GM18519 (cell line): ENCODE measurements around the gene WDR47.

ENCODE experiments used
- ATAC-seq: cut with Tn5 transposase; IDR thresholded peaks from one replicate; pipeline ENCODE4 v1.9.1; 2021; ENCODE audit warnings: mild to moderate bottlenecking, moderate library complexity; ENCODE audit not compliant: unreplicated experiment, low FRiP score

The WDR47 gene

GRCh38 chr1:109041621-109042468 lies at the start of gene WDR47:
TSS of gene WDR47 (minus strand) at chr1:109042102. CDS start at chr1:109023512, 18,590 bp downstream.
- peak; percentile 89 for ATAC-seq

DNA sequence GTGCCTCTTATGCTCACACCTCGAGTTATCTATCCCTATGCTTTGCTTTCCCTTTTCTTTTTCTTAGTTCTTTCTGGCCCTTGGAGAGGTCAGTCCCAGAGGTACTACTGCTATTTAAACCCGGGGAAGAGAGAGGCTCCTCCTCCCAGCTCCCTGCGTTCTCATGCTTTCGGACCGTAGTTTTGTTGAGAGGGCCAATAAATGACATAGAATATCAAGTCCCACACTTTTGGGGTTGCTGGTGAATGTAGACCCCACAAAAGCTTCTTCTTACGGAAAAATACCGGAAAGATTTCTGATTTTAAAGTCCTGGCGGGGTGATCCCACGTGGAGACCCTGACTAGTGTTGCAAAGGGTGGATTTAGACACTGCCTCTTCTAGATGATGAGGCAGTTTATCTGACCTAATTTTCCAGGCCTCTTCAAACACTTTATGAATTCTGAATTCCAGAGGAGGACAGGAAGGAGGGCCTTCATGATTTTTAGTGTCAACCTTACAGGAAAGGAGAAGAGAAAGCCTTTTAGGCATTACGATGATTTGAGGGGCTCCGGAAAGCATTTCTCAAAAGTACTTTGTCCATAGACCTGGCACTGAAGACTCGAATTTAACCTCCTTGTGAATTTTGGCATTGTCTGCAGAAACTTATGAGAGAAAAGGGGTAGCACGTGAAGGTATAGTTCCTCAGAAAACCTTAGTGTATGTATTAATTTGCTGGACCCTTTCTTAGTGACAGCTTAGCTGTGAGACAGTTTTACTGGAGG lies 49.4 kb upstream of the WDR47 start:
- ATAC-seq, result peak; percentile 28

DNA sequence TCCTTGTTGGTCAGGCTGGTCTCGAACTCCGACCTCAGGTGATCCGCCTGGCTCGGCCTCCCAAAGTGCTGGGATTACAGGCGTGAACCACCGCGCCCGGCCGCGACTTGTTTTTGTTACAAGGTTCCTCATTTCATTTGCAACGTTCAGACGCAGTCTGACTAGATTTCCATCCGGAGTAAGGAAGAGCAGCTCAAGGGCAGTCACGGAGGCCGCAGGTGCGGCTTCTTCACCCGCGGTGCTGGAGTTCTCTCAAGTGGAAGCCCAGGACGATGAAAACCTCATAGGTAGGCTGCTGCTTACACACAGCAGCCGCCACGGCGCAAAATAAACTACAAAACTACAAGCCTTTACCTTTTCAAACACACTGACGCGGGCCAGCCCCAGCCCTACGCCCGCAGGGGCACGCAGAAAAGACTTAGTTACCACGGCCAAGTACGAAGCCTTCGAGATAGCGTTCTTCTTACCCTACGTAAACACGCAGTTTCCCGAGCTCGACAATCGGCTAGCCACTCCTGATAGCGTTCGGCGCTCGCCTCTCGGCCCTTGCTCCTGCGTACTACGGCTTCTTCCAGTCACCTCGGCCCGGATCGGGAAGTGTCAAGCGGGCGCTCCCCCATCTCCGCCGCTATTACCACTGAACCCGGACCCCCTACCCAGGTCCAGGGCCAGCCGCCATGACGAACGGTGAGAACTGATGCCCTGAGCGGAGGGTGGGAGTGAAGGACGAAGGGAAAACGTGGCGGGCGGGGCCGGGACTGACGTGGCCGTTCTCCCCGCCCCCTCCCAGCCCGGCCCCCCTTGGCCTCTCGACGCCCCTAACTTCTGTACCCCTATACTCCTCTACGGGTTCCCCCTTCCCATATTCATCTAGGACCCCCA lies 48.5 kb upstream of the WDR47 start, which contains the start of gene TMEM167B:
TMEM167B (plus strand) TSS at position 569 of the 882 bp plus-strand sequence; CDS start at position 678, 109 bp downstream.
- peak; percentile 73 for ATAC-seq

GRCh38 chr1:109089242-109090015 lies 47.5 kb upstream of the WDR47 start:
- ATAC-seq, result no peak

DNA sequence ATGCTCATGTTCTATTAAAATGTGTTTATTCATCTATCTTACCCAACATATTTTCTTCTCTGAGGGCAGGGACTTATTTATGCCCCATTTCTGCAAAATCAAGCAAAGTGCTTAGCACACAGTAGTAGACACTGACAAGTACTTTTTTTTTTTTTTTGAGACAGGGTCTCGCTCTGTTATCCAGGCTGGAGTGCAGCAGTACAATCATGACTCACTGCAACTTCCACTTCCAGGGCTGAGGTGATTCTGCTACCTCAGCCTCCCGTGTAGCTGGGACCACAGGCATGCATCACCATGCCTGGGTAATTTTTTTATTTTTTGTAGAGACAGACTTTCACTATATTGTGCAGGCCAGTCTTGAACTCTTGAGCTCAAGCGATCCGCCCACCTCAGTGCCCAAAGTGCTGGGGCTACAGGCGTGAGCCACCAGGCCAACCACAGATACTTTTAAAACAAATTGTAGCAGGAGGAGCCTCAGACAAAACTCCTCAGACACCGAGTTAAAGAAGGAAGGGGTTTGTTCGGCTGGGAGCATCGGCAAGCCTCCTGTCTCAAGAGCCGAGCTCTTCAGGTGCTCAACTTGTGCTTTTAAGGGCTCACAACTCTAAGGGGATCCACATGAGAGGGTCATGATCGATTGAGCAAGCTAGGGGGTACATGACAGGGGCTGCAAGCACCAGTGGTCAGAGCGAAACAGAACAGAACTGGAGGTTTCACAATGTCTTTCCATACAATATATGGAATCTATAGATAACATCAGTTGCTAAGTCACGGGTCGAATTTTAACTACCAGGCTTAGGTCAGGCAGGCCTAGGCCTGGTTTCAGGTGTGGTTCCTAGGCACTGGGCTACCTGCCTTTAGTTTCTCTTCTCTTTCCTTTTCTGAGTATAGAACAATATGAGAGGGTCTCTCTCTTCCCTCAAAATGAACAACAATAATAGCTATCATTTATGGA lies 42.9 kb upstream of the WDR47 start:
- ATAC-seq, result no peak

DNA sequence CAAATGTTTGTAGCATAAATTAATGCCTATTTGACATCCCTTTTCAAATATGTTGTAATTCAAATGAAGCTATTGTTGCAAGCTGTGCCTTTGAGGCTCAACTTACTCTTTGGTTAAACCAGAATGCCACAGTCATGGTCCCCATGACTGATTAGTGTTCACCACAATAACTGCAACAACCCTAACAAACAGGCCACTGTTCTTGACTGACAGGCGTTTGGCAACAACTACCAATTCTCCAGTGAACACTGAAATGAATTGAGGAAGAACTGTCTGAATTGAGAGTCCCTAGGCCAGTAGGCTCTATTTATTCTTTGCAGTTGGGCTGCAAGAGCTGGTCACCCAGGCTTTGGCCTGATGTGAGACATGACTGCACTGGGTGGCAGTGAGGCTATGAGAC lies 42.0 kb upstream of the WDR47 start:
- ATAC-seq, result no peak

DNA sequence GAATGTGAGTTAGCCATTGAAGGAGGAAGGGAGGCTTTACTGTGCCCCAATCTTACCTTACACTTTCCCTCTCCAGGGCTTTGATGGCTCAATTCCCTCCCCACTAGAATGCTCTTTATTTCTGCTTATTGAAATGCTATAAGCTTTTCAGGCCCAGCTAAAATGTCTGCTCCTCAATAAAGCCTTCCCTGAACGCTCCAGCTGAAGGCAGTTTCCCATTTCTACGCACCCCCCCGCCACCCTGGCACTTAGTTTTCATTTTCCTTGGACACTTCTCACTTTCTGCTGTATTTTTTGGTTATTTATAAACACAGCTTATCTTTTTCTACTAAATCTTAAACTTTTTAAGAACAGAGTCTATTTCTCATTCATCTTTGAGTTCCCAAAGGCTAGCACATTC lies 41.6 kb upstream of the WDR47 start:
- no peak for ATAC-seq

- ATAC-seq, result no peak
Measured at GRCh38 chr1:109080441-109081082, 38.7 kb upstream of the WDR47 start.

DNA sequence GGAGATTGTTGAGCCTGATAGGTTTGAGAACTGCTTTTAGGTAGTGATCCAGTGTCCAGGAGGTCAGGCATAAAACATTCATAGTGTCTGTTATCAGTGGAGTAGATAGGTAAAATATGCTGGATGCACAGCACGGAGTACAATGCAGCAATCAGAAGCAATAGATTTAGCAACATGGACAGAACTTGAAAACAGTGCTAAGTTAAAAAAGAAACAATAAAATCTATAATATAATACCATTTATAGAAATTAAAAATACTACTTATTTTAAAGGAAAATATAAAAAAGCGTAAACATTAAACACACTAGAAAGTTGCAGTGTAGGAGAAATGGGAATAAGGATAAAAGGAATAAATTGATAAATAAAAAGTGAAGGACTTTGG lies 37.3 kb upstream of the WDR47 start:
- no peak for ATAC-seq

GRCh38 chr1:109078317-109078716 lies 36.4 kb upstream of the WDR47 start:
- no peak for ATAC-seq

- ATAC-seq, result peak; percentile 95
Measured at GRCh38 chr1:109075531-109076490, 33.9 kb upstream of the WDR47 start, which contains the start of gene TAF13. TSS of gene TAF13 (minus strand) at chr1:109076003. CDS start at chr1:109075947, 56 bp downstream.

DNA sequence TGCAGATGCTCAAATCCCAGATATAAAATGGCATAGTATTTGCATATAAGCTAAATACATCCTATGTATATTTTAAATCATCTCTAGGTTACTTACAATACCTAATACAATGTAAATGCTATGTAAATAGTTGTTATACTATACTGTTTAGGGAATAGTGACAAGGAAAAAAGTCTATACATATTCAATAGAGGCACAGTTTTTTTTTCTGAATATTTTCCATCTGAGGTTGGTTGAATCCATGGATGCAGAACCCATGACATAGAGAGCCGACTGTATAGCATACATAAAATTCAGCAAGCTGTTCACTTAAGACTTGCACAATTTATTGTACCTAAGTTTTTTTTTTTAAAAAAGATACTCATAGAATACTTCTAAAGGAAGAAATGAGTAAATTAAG lies 27.4 kb upstream of the WDR47 start:
- no peak for ATAC-seq

- ATAC-seq, result no peak
Measured at GRCh38 chr1:109067883-109068282, 26.0 kb upstream of the WDR47 start.

DNA sequence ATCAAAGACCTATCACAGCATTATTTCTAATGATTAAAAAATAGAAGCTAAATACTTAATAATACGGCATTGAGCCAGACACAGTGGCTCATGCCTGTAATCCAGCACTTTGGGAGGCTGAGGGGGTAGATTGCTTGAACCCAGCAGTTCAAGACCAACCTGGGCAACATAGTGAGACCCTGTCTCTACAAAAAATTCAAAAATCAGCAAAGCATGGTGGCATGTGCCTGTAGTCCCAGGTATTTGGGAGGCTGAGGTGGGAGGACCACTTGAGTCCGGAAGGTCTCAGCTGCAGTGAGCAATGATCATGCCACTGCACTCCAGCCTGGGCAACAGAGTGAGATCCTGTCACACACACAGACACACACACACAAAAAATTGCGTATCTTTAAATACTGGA lies 23.2 kb upstream of the WDR47 start:
- ATAC-seq, result no peak

DNA sequence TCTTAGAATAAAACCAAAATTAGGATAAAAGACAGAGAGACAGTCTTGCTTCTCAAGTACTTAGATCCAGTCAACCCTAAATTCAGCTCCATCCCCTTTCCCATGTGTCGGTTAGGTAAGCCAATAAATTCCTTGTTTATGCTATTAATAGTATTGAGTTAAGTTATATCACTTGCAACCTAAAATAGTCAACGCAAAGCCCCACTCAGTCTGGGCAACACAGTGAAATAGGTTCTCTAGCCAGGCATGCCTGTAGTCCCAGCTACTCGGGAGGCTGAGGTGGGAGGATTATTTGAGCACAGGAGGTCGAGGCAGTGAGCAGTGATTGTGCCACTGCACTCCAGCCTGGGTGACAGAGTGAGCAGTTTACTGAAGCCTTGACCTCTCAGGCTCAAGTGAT lies 19.3 kb upstream of the WDR47 start:
- ATAC-seq, result no peak

- no peak for ATAC-seq
Measured at GRCh38 chr1:109060707-109061106, 18.8 kb upstream of the WDR47 start.

GRCh38 chr1:109059026-109059425 lies 17.1 kb upstream of the WDR47 start:
- ATAC-seq, result no peak
